Left hindlimb (tissue), 1 donor: ENCODE data around the gene COMT.
A peak's percentile ranks its signal among the peaks of the same experiment; 100 is the strongest.
"Not testable (repeated sequence)": the region's sequence is repeated elsewhere in the genome, so short reads cannot be mapped to it uniquely, and the experiment has no call there.

Source experiments
- DNase-seq: peaks from one replicate; pipeline ENCODE4 v3.0.0-alpha.2; 2018

COMT gene

DNA sequence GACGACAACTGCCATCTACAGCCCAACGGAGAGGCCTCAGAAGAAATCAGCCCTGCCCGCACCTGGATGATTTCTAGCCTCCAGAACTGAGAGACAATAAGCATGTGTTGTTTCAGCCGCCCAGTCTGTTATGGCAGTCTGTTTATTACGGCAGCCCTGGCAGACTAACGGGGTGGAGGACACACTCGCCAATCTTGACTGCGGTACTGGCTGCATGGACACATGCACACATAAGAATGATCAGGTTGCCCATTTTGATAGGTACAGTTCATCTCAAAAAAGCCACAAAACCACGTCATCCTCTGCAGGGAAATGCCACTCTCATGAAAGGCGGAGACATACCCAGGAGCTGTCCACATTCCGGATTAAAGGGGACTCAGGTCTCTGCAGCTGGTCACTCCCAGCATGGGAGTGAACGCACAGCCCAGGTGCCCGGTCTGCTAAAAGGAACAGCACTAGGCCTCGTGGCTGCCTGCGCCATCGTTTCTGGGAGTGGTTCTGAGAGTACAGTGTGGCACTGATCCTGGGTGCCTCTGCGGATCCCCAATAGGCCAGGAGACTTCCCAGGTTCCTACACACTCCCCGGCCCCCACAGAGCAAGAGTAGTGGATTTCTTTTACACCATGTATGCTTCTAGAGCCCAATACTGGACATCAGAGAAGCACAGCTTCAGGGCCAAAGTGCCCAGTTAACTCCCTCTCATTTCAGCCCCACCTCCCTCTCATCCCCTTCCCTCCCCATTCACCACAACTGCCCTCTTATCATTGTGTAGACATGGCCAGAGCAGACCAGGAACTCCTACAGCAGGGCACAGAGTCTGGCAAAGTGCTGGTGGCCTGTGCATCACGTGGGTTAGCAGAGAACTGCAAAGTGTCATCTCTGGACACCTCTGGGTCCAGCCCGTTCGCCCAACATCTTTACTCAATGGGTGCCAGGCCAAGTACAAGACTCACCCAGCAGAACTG lies 11.7 kb upstream of the COMT start:
- no peak for DNase-seq

GRCh38 chr22:19930551-19931486 lies 10.8 kb upstream of the COMT start:
- DNase-seq = no peak

DNA sequence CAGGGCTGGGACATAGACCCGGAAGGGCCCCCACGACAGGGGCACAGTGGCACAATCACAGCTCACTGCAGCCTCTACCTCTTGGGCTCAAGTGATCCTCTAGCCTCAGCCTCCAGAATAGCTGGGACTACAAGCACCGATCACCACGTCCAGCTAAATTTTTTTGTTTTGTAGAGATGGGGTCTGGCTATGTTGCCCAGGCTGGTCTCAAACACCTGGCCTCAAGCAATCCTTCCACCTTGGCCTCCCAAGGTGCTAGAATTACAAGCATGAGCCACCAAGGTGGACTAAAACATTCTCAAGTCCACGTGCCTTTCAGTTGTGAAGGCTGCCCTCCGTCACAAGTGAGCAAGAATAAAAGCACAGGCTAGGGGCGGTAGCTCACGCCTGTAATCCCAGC lies 10.1 kb upstream of the COMT start:
- no peak for DNase-seq

- peak; percentile 1 for DNase-seq
Observed at GRCh38 chr22:19932367-19933206, 9.0 kb upstream of the COMT start.

DNA sequence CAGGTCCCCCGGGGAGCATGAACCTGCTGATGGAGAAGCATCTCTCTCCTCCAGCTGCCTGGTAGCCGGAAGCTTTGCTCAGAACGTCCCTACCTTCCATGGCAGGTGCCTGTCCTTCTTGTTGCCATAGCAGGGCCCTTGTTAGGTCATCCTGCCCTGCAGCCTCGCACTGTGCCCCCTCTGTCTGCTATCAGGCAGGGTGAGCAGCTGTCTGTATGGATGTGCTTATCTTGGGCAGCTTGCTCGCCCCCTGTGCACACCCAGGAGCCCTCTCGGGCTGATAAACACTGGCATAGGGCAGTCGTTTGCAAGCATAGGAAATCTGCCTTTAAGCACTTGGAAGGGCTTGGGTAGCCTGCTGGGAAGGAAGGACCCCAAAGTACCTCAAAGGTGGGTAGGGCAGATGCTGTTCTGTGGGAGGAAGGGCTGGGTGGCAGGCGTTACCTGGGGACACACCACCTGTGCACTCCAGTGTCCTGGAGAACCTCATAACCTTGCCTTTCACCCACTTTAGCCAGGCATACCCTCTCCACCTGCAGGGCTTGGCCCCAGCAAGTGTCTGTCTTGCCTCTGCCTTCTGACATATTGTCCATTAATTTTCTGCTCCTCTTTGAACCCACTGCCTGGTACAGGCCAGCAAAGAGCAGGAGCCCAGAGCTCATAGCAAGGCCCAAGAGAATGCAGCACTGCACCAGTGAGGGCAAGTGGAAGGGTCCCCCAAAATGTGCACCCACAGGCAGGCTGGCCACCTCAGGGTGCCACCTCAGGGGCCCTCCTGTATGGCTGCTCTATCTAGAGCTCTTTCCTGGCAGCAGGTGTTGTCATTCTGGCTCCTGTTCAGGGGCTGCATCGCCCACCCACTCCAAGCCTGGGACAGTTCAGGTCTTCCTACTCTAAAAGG lies 8.0 kb upstream of the COMT start:
- DNase-seq = peak; percentile 15

- DNase-seq = not testable (repeated sequence)
Observed at GRCh38 chr22:19935123-19935718, 6.4 kb upstream of the COMT start.

DNA sequence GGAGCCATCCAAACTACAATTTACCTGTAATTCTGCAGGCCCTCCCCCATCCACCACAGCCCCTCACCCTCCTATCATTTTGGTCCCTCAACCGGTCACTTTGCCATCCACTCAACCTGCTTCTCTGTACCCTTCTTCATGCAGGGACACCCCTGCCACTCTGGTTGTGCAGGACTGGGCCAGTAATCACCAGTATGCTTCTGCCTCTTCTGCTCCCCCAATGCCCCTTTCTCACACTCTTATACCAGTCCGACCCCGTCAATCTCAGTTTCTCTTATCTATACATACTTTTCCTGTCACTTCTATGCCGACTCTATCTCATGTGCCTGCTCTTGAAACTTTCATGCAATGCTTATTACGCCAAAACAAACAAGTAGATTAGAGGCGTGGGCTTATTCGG lies 5.1 kb upstream of the COMT start:
- peak; percentile 17 for DNase-seq

DNA sequence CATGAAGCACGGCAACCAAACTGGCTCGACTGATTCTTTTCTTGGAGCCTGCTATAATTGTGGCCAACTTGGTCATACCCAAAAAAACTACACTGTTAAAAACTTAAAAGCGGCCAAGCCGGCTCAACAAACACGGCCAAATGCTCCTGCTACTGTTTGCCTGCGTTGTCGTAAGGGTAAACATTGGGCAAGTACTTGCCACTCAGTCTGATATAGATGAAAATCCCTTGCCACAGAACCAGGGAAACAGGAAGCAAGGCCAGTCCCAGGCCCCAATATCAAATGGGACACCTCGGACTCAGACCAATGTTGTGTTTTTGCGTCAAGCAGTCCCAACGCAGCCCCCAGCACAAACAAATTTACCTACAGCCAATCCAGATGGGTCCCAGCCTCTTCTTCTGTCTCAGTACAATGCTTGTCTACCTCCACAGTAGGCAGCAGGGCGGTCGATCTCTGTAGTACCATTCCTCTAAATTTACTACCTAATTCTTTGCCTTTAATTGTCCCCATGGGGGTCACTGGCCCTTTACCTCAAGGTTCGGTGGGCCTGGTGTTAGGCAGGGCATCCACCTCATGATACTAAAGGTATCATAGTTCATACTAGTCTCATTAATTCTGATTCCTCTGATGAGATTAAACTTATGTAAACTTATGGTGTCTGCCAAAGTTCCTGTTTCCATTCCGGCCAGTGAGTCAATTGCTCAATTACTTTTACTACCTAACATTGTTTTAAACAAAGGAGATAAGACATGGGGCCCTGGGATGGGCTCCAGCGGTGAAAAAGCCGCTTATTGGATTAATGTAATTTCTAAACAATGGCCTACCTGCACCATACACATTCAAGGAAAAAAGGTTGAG lies 3.7 kb upstream of the COMT start:
- DNase-seq = peak; percentile 1

- peak; percentile 32 for DNase-seq
Observed at GRCh38 chr22:19940536-19941364, 822 bp upstream of the COMT start.

DNA sequence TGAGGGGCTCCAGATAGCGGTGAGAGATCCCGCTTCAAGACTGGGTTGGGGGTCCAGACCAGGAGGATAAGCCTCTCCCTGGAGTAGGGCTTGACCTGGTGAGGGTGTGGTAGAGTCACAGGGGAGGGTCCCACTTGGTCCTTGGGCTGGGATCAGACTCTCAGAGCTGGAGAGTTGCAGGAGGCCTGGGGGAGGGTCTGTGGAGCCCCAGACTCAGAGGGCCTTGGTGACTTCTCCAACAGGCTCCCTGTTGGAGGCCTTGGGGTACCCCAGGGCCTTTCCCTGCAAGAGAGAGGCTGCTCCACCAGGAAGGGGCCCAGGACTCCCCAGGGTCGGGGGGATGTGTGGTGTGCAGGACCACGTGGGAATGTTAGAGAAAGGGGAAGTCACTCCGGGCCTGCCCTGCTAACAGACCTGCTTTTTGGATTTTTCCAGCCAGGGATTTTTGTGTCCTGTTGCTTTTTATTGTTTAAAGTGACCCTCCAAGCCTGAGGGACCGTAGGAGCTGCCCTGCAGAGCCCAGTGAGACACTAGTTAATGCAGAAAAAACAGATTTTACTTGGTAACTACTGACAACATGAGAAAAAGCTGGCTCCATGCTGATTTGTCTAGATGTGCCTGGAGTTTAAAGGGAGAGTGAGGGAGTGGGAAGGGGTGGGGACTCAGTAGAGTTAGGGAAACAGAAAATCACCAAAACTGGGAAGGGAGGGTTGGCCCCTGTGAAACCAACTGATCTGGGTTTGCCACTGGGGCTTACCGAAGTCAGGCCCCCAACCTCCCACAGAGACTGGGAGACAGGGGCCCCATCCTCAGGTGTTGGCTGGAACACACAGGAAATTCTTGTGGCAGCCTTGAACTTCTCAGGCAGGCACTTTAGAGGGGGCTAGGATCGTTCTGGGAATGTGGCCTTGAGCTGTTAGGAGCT lies 847 bp downstream of the COMT start:
- DNase-seq = peak; percentile 75

- peak; percentile 50 for DNase-seq
Observed at GRCh38 chr22:19943082-19944026, 1.8 kb downstream of the COMT start.

GRCh38 chr22:19948057-19948760 lies 6.6 kb downstream of the COMT start:
- DNase-seq = no peak

- DNase-seq = peak; percentile 6
Observed at GRCh38 chr22:19951346-19951745, 9.8 kb downstream of the COMT start.

DNA sequence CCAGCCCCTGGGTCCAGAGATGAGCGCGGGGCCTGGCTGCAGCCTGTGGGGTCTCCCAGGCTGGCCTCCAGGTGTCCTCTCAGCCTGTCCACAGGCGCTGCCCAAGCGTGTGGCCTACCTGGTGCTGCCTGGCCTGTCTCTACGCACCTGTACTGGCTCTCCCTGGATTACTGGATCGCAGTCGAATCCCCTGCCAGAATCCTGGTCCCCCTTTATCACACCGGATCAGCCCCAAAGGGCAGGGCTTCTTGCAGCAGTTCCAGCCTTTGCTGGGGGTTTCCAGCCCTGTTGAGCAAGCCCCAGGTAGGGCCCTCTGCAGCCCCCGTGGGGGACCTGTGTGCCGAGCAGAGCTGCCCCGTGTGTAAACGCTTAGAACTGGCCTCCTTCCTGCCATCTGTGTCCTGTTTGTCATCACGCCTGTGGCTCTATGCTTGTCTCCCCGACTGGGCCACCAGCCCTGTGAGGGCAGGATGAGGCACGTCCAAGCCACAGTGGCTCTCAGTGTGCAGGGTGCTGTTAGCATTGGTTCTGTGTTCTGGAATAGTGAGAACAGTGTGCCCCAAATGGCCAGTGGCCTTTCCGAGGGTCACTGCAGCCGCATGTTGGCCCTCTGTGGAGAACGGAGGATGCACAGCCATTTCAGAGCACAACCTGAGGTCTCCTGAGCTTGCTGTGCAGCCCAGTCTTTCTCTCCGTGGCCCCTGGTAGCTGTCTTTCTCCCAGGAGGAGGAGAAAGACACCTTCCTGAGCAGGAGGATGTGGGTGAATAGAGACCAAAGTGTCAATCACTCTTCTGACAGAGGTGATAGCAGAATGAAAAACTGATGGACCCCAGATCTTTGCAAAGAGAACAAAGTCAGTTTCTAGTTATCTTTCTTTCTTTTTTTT lies 13.9 kb downstream of the COMT start:
- DNase-seq = peak; percentile 28

DNA sequence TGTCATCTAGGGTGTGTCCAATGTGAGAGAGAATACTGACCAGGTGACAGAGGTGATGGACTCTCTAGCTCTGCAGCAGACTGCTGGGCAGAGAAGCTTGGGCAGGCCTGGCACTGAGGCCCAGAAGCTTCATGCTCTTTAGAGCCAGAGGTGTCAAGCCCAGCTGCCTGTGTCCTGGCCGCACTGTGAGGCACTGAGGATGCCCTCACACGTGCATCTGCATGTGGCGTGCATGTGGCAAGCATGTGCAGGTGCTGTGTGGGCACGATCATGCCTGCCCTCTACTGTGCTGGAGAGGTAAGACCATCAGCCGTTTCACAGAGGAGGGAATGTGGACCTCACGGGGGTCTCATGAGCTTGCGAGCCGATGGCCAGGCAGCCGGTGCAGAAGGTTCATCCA lies 15.9 kb downstream of the COMT start:
- DNase-seq = peak; percentile 35
